Stimulated activated CD8-positive, alpha-beta memory T cell treated with anti-CD3 and anti-CD28 coated beads, Interleukin-4, amount 100 ng/mL, for 1 hour (primary cell): ENCODE measurements around the gene HCN2.
A peak's percentile ranks its signal among the peaks of the same experiment; 100 is the strongest.

ENCODE experiments used
- DNase-seq, 2 donors: peaks; one replicate each; pipeline ENCODE4 v3.0.0-alpha.2; 2020; ENCODE audit warnings: low read depth in 2 of 2, low spot score in 1 of 2

The HCN2 gene

GRCh38 chr19:570937-571565 is 18.6 kb upstream of the HCN2 start:
- DNase-seq: no peak

DNA sequence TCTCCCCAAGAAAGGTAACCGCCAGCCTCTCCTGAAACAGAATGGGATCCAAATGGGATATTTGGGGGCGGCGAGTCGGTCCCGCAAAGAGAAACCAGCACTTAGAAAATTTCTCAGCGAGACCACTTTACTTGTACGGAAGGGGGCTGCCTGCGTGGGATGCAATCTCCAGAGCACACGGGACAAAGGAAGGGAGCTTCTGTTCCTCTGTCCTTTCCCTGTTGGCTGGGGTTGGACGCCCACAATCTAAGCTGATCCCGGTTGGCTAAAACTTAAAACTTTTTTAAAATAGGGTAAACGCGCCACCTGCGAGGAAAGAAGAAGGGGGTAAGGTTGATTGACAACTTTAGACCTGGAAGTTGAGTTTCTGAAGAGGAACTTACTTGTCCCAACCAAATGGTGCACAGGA is 18.1 kb upstream of the HCN2 start:
- no peak for DNase-seq

GRCh38 chr19:572140-572742 is 17.4 kb upstream of the HCN2 start, which contains the start of gene BSG:
Gene BSG (plus strand): TSS chr19:572596. CDS start chr19:572635, 39 bp downstream.
- peak; percentile 96 to 98 for DNase-seq

DNA sequence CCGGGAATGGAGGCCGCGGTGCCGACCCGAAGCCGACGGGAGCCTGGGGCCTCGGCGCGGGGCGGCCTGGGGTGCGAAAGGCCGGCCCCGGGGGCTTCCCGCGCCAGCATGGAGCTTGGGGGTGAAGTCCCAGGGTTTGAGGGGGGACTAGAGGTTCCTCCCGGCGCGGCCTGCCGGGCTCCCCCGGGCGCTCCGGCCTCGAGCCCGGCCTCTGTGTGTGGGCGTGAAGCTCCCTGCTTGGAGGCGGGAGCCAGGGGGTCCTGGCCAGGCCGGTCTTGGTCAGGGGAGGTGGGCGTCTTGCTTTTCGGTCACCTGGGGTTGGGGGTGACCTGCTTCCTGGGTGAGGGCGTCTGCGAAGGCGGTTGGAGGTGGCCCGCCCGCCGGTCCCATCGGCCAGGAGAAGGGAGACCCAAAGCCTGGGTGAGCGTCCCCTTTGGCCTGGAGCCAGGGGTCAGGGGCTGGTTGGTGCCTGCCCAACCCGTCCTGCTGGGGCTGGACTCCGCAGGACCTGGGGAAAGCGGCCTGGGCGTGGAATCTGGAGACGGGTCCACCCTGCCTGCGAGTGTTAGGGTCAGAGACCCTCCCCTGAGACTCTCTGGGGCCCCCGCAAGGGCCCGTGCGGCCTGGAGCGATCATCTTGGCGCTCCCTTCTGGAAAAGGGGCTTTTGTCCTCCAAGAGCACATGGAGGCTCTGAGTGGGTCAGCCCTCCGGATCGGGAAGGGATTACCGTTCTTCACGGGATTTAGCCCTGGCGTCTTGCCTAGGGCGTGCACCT is 16.8 kb upstream of the HCN2 start:
- DNase-seq: no peak

- DNase-seq: no peak
Measured at GRCh38 chr19:573519-573825, 16.2 kb upstream of the HCN2 start.

DNA sequence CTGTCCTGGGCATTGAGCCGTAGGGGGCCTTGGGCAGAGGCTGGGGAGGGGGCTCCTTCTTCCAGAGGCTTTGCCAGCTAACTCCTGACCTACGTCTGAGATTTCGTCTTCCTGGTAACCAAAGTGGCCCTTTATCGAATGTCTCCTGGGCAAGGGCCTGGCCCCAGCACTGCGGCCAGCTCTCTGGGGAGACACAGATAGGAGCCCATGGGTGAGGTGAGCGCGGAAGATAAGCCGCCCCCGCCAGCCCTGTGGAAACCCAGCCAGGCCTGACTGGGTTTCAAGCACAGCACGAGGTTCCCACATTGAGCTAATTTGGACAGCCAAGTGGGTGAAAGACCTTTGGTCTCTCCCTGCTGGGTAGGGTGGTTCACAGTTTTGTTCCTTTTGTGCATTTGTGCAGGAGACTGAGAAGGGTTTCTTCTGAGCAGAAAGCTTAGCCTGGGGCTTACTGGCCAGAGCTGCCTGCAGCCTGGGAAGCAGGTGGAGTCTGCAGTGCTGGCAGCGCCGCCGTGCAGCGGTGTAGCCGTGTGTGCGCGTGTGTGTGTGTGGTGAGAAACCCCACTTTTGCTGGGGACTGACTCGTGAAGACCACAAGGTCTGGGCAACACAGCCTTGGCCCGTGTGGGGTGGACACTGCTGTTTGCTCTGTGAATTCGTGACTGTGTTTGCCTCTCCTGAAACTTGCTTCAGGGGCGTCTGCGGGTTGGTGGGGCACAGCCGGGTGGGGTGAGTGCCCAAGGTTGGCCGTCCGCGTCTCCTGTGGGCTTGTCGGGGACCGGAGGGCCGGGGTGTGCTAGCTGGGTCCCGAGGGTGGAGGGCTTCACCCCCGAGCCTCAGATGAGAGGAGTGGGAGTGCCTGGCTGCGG is 14.8 kb upstream of the HCN2 start:
- DNase-seq: no peak

DNA sequence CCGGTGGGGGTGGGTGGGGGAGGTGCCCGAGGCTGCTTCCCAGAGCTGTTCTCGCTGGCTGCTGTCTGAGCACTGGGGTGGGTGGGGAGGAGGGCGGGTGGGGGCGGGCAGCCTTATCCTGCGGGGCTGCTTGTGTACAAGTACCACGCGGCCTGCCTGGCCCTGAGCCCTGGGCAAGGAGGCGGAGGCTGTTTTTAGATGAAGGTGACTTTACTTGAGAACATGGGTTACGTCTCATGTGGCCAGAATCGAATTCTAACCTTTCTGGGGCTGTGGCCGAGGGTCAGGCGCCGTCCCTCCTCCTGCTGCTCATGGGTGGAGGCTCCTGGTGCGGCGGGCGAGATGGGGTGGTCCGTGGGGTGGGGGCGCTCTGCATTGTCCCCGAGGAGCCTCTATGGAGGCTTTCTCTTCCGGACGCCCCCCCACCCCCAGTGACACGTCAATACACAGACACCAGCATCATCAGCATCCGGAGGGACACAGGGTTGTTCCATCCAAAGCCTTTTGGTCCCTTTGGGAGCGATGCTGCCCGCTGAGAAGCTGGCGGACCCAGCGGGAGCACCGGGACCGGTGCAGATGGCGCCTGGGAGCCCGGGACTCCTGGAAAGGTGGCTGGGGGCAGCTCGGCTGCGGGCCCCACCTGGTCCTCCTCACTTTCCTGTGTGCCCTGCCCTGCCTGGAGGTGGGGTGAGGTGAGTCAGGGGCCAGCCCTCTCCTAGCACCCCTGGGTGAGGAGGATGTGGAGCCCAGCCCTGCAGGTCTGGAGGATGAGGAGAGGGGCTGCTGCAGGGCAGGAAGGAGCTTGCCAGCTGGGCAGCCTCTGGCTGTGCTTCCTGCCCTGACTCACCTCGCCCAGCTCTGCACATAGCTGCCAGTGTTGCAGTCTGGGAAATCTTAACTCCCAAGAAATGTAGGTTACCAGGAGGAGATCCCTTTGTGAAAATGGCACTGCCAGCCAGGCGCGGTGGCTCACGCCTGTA is 13.9 kb upstream of the HCN2 start:
- DNase-seq: no peak

DNA sequence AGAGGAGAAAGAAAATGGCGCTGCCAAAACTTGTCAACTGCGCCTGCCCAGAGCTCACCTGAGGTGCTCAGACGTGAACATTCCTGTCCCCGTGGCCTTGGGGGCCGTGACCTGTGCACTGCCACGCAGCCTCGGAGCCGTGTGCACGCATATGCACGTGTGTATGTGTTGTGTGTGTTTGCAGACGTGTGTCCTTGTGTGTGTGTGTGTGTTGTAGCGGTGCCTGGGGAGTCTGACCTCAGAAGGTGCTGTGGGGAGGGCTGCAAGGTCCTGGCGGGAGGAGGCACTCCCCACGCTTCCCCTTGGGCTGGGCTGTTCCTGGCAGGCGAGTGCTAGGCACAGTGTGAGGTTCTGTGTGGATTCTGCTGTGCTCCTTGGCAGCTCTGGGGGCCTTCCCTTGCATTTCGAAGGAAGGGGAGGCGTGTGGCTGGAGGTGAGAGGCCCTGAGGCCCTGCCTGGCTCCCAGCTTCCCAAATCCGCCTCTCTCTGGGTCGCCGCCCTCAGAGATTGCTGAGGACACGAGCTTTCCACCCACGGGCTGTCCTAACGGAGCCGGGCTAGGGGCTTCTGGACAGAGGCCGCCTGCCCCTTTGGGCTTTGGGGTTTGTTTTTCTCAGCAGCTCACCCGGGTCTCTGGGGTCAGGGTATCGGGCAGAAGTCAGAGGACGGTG is 12.8 kb upstream of the HCN2 start:
- no peak for DNase-seq

GRCh38 chr19:577439-578392 is 12.0 kb upstream of the HCN2 start:
- DNase-seq: no peak

- no peak for DNase-seq
Measured at GRCh38 chr19:579111-579841, 10.4 kb upstream of the HCN2 start.

DNA sequence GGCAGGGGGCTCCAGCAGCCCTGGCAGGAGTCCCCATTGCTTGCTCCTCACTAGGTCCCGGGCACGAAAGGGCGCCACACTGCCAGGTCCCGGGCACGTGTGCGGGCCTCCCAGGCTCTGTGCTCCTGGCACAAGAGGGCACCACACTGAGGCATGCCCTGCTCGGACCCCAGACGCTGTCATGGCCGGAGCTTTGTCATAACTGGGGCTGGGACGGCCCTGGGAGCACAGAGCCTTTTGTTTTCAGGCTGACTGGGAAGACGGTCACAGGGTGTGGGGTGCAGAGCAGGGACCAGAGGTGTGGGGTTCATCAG is 9.9 kb upstream of the HCN2 start:
- no peak for DNase-seq

GRCh38 chr19:580274-580835 is 9.3 kb upstream of the HCN2 start:
- DNase-seq: no peak

- DNase-seq: no peak
Measured at GRCh38 chr19:581399-582111, 8.1 kb upstream of the HCN2 start.

GRCh38 chr19:582497-583197 is 7.0 kb upstream of the HCN2 start:
- no peak for DNase-seq

DNA sequence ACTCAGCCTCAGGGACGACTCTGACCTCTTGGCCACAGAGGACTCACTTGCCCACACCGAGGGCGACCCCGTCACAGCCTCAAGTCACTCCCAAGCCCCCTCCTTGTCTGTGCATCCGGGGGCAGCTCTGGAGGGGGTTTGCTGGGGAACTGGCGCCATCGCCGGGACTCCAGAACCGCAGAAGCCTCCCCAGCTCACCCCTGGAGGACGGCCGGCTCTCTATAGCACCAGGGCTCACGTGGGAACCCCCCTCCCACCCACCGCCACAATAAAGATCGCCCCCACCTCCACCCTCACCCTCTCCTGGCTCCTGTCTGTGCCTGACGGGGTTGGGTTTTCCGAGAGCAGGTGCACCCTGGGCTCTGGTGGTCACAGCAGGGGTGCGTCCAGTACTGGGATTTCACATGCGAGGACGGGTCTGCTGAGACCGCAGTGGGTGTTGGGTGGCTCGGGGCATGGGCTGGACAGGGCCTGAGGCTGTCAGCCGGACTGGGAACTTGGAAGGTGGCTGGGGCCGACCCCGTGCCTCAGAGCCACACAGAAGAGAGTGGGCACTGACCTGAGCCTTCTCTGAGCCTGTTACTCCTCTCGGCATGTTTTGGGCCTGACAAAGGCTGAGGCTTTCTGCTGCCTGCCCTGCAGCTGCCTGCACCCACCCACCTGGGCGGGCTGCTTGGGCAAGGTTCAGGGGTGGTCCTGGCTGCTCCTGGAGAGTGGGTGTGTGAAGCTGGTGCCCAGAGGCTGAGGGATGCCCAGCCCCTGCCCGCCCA is 6.3 kb upstream of the HCN2 start:
- no peak for DNase-seq

DNA sequence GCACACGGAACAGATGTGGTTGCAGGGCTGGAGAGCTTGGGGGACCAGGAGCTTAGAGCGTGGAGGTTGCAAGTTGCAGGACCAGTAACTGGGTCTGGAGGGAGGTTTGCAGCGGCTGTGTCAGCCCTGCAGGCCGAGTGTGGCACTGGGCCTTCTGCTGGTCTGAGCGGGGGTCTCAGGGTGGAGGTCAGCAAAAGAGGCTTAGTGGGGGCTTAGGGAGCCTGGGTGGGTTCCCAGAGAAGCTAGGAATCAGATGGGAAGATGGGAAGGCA is 5.8 kb upstream of the HCN2 start:
- no peak for DNase-seq
